ENCODE measurements around the gene PIAS4. TPM values are rescaled to one million over a fixed set of nuclear protein-coding genes. Genes with fewer than 3 reads are reported as not detected.

PIAS4 gene
- total and polyA plus RNA-seq, 2 of the 13 experiments (the other 11 are each of a cell fraction or from before 2014, with no cell fraction given) = 9.0 to 20.1 TPM

GRCh38 chr19:3970808-3971598, 36.5 kb upstream of the PIAS4 start, which contains the start of gene DAPK3 (continued):
- TF ChIP-seq ZBTB26 (CRISPR knock-in tag; IDR thresholded peaks at IDR 0.05; ENCODE audit: borderline replicate concordance) (no peak), MED1 (CRISPR knock-in tag; IDR thresholded peaks at IDR 0.05) (peak; percentile 51; the same call in 1 of the 2 replicates), NCOR1 (IDR thresholded peaks at IDR 0.05; ENCODE audit: borderline replicate concordance, low read length) (no peak), ZSCAN21 (CRISPR knock-in tag; IDR thresholded peaks at IDR 0.05; ENCODE audit: borderline replicate concordance) (peak; percentile 53; the same call in 1 of the 2 replicates), DBP (CRISPR knock-in tag; IDR thresholded peaks at IDR 0.05; ENCODE audit: not compliant biosample characterization) (no peak), ZNF317 (CRISPR knock-in tag; IDR thresholded peaks at IDR 0.05) (no peak), ZNF724P (CRISPR knock-in tag; IDR thresholded peaks at IDR 0.05; ENCODE audit: borderline replicate concordance) (no peak), PTBP1 (IDR thresholded peaks at IDR 0.05; ENCODE audit: low read depth, low read length, poor library complexity, severe bottlenecking) (no peak), TAF15 (IDR thresholded peaks at IDR 0.05; ENCODE audit: low read depth, low read length, poor library complexity, severe bottlenecking) (no peak), ZNF326 (CRISPR knock-in tag; IDR thresholded peaks at IDR 0.05; ENCODE audit: borderline replicate concordance) (no peak), LBX2 (CRISPR knock-in tag; IDR thresholded peaks at IDR 0.05; ENCODE audit: borderline replicate concordance) (no peak), ZNF331 (CRISPR knock-in tag; IDR thresholded peaks at IDR 0.05) (no peak; the same call in 1 of the 2 replicates), ZNF713 (CRISPR knock-in tag; IDR thresholded peaks at IDR 0.05) (no peak), ZNF431 (CRISPR knock-in tag; IDR thresholded peaks at IDR 0.05; ENCODE audit: borderline replicate concordance, low read depth) (no peak), TEAD3 (CRISPR knock-in tag; optimal IDR thresholded peaks at IDR 0.05; ENCODE audit: borderline replicate concordance) (no peak), ZSCAN30 (CRISPR knock-in tag; IDR thresholded peaks at IDR 0.05) (no peak), DNMT3B (CRISPR knock-in tag; conservative IDR thresholded peaks at IDR 0.05) (no peak), ZNF234 (CRISPR knock-in tag; conservative IDR thresholded peaks at IDR 0.05) (no peak), BCL6 (CRISPR knock-in tag; IDR thresholded peaks at IDR 0.05) (no peak), ZFP36L1 (CRISPR knock-in tag; IDR thresholded peaks at IDR 0.05) (no peak), MBNL3 (CRISPR knock-in tag; conservative IDR thresholded peaks at IDR 0.05) (no peak)
- TF ChIP-seq, protein P1, sequence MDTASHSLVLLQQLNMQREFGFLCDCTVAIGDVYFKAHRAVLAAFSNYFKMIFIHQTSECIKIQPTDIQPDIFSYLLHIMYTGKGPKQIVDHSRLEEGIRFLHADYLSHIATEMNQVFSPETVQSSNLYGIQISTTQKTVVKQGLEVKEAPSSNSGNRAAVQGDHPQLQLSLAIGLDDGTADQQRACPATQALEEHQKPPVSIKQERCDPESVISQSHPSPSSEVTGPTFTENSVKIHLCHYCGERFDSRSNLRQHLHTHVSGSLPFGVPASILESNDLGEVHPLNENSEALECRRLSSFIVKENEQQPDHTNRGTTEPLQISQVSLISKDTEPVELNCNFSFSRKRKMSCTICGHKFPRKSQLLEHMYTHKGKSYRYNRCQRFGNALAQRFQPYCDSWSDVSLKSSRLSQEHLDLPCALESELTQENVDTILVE (CRISPR knock-in tag; IDR thresholded peaks at IDR 0.05) = no peak
- TF ChIP-seq, protein P2, sequence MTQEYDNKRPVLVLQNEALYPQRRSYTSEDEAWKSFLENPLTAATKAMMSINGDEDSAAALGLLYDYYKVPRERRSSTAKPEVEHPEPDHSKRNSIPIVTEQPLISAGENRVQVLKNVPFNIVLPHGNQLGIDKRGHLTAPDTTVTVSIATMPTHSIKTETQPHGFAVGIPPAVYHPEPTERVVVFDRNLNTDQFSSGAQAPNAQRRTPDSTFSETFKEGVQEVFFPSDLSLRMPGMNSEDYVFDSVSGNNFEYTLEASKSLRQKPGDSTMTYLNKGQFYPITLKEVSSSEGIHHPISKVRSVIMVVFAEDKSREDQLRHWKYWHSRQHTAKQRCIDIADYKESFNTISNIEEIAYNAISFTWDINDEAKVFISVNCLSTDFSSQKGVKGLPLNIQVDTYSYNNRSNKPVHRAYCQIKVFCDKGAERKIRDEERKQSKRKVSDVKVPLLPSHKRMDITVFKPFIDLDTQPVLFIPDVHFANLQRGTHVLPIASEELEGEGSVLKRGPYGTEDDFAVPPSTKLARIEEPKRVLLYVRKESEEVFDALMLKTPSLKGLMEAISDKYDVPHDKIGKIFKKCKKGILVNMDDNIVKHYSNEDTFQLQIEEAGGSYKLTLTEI (CRISPR knock-in tag; conservative IDR thresholded peaks at IDR 0.05) = no peak
- TF ChIP-seq, protein P3, sequence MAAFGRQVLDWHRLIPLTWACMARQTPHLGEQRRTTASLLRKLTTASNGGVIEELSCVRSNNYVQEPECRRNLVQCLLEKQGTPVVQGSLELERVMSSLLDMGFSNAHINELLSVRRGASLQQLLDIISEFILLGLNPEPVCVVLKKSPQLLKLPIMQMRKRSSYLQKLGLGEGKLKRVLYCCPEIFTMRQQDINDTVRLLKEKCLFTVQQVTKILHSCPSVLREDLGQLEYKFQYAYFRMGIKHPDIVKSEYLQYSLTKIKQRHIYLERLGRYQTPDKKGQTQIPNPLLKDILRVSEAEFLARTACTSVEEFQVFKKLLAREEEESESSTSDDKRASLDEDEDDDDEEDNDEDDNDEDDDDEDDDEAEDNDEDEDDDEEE (CRISPR knock-in tag; IDR thresholded peaks at IDR 0.05) = no peak

Data from HepG2 (cell line).